GM18508 (cell line): ENCODE measurements around the gene CHPF2.
A peak's percentile ranks its signal among the peaks of the same experiment; 100 is the strongest.

ENCODE experiments used
- ATAC-seq: cut with Tn5 transposase; IDR thresholded peaks from one replicate; pipeline ENCODE4 v1.9.1; 2021; ENCODE audit warnings: moderate number of reproducible peaks; ENCODE audit not compliant: insufficient read depth, unreplicated experiment

The CHPF2 gene

DNA sequence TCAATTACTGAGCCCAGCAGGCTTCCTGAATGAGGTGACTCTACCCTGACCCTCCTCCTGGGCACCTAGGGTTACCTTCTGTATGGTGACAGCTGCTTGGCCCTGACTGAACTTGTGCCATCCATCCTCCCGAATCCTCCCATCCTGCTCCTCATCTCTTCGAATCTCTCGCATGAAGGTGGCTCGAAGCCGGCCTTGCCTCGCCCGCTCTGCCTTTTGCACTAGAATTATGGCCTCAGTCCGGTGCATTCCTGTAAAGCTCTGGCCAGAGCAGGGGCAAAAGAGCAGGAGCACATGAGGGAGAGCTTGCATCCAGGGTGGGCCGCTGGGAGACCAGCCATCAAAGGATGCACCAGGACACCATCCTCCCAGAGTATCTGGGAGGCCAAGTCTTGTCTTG is 29.4 kb upstream of the CHPF2 start:
- ATAC-seq: no peak

DNA sequence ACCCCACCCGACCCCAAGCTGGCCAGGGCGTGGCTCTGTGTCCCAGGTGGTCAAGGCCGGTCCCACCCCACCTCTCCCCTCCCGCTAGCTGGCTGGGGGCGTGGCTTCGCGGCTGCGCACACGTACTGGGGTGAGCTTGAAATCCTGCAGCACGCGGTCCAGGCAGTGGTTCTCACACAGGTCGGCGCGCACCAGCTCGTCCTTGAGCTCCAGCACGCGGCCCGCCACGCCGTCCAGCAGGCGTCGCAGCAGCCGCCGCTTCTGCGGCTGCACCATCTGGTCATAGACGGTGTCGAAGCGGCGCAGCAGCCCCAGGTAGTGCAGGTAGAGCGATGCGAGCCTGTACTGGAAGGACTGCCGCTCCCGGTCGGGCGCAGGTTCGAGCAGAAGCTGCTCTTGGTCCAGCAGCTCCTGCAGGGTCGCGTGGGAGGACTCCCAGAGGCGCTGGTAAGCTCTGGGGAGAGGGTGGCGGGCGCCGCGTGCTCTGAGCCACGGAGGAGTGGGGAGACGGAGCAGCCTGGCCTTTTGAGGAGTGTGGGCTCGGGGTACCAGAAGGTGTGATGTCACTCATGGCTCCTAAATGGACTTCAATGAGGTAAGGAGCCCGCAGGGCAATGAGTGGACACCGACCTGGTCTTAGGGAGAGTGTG is 27.8 kb upstream of the CHPF2 start:
- no peak for ATAC-seq

DNA sequence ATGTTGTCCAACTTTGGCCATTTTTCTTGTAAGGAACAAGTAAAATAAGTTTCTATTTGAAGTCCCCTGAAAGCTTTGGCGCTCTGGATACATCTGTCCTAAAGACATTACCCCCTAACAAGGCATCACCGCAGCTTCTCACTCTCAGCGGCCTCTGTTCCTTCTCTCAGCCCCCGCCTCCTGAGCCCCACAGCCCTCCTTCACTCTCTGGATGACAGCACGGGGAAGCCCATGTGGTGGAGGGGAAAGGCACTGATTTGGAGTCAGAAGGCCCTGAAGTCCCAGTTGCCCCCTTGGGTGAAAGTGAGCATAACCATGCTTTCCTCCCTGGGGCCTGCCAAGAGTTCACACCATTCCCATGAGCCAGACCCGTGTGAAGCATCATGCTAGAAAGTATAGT is 26.6 kb upstream of the CHPF2 start:
- ATAC-seq: no peak

DNA sequence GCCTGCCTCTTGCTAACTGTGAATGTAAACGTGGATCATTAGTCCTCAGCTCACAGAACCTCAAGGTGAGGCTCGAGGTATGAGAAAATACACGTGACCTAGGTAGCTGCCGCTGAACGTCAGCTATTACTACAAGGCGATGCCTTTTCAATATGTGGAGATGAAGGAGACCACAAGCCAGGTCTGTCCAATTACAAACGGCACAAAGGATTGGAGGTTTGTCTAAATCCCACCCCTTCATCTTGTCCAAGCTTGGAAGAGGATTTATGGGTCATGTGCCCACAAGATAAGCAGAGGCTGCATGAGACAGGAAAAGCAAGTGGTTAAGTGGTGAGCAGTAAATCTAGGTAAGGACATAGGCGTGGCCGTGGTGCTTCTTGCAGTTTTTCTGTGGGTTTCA is 25.4 kb upstream of the CHPF2 start:
- no peak for ATAC-seq

DNA sequence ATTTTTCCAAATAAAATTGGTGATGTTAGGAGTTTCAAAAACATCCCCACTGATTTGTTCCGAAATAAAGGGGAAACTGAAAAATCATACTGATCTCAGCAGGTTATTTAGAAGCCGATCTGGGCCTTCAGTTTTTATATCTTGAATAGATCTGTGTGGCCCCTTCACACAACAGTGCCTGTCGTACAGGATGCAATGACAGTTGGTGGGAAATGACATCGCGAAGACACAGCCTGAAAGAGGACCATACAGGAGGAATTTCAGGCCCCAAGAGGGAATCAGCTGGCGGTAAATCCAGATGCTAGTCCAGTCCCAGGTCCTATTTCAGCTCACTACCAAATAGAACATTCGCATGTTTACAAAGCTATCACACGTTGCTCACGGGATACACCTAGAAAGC is 25.0 kb upstream of the CHPF2 start:
- ATAC-seq: no peak

DNA sequence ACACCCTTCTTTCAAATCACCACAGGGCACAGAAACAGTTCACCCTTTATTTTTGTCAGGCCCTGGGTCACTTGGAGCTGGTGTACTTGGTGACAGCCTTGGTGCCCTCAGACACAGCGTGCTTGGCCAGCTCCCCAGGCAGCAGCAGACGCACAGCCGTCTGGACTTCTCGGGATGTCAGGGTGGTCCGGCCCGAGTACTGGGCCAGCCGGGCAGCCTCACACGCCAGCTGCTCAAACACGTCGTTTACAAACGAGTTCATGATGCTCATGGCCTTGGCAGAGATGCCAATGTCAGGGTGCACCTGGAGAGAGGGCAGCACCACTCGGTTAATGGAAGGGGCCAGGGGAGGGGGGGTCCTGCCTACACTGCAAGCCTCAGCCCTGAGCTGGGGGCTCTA is 24.5 kb upstream of the CHPF2 start:
- no peak for ATAC-seq

DNA sequence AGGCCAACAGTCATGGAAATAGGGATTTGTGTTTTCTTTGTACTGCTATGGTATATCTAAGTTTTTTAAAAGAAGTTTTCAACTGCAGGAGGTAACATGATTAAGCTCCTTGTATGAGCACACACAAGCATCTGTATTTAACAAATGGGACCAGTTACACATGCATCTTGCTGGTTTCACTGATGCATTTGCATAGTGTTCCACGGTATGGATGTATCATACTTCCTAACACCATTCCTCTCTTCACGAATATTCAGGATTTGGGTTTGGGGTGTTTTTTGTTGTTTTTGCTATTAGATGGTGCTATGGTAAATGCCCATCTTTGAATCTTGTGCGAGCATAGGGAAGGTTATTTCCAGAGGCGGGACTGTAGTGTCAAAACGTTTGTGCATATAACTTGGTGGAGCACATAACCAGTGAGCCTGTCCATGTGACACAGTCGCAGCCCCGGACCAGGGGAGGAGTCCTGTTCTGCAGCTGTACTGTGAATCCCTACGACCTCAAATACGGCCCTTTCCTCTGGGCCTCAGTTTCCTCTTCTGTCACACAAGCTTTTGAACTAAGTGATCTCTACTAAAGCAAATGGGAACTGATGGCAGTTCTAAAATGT is 23.9 kb upstream of the CHPF2 start:
- ATAC-seq: no peak

DNA sequence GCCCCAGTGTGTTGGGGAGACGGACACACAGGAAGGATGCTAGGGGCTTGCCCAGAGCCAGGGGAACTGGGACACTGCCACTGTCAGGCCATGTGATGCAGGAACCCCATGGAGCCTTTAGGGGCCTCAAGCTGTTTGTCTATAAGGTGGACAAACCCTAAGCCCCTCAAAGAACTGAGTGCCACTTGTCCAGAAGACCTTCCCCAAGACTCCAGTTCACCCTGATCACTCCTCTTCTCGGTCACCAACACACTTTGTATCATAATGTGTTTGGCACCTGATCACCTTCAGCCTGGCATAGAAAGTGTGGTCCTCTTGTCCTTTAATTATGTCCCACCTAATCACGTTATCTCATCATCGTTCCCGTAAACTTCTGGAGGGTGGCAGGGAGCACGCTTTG is 22.7 kb upstream of the CHPF2 start:
- no peak for ATAC-seq

DNA sequence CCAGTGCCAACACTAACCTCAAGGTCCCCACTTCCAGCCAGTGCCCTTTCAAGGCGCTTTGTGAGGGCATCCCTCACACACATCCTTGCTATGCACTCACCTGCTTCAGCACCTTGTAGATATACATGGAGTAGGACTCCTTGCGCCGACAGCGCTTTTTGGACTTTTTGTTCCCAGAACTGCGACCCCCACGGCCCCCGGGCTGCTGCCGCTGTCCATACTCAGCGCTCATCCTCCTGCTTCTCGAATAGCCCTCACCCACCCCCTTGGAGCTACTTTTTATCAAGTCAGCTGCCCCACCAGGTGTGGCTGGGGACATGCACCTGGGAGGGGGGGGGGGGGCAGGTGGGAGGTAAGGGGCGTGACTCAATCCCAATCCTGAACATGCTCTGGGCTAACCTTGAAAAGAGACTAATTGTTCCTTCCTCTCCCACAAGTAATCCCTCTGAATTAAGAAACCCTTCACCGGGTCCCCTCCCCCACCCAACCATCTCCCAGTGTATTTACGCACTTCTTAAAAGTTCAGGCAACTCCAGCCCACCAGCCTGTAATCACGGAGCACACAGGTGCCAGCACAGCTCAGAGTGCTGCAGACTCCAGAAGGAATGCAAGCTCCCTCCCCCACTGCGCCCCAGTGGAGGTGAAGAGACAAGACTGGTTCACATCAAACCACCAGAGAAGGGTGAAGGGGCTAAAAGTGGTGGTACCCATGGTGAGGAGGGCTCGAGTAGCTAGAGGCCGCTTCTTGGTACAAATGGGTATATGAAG is 22.0 kb upstream of the CHPF2 start, which contains the start of gene H2BK1:
TSS of gene H2BK1 (minus strand) at position 402 of the 768 bp plus-strand sequence. CDS start at position 232, 170 bp downstream.
- ATAC-seq: no peak

DNA sequence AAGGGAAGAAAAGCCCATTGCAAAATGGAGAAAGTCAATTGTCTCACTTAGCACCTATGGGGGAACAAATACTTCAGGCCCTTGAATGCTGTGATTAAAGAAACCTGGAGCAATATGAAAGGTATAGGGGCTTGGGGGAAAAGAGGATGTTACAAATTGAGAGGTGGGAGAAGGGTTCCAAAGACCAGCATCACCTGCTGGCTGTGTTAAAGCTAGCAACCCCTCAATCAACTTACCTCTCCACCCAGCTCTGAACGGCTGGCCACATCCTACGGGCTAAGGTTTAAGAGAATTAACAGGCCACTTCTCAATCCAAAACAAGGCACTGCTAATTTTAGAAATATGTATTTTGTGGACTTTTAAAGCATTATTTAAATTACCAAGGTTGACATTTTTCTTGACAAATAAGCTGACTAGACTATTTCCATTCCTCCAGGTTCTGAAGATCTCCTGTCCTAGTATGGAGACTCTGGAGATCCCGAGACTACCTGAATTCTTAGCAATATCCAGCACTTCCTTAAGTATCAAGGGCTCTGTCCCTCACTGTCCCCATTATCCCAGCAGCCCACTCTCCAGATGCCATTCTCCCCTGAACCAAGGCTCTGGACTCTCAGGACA is 21.0 kb upstream of the CHPF2 start:
- no peak for ATAC-seq

DNA sequence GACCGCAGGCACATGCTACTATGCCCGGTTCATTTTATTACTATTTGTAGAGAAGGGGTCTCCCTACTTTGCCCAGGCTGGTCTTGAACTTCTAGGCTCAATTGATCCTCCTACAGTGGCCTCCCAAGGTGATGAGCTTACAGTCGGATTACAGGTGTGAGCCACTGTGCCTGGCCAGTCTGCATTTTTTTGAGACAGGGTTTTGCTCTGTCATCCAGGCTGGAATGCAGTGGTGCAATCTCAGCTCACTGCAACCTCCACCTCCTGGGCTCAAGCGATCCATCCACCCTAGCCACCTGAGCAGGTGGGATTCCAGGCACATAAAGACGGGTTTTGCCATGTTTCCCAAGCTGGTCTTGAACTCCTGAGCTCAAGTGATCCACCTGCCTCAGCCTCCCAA is 19.7 kb upstream of the CHPF2 start:
- no peak for ATAC-seq

DNA sequence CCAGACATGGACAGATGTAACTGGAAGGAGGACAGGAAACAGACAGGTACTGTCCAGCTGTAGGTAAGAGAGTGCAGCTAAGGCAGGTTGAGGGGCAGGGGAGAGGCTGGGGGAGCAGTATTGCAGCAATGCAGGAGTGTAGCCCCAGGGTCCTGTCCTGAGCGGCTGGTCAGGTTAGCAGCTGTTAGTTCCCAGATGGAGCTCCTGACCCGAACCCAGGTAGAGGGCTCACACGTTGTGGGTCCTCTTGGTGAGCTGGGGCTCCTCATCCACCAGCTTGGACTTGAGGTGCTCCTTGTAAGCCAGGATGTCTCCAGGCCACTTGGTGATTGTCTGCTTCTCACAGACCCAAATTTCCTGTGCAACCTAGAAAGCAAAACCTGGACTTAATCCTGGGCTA is 18.5 kb upstream of the CHPF2 start:
- no peak for ATAC-seq

DNA sequence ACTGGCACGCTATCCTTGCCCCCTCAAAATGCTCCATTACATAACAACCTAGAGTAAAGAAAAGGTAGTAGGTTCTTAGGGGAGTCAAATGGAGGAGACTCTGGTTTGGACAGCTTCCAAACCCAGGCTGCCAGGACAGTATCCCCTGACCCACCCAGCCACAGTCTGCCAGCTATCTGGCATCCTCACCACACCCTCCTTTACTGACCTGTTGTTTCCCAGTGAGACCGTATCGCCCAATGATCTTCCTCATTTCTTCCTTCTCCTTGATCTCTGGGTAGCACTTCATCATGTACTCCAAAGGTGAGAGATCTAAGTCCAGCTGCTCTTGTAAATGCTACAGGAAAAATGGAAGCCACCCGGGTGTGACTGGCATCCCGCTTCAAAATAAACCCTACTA is 16.9 kb upstream of the CHPF2 start:
- ATAC-seq: no peak

DNA sequence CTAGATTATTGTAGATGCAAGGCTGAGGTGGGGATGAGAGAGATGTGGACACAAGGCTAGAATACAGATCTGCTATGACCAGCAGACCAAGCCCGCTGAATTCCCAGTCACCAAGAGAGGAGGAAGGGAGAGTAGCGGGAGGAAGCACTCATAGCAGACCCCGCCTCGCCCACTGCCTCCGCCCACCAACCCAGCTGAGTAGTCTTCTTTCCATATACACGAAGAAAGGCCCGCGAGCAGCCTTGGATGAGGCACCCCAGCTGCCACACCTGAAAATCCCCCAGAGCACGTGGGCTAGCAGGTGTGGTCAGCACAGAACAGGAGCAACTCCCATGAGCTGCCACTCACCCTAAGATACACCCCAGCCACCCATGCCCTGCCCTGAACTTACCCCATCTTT is 14.1 kb upstream of the CHPF2 start:
- ATAC-seq: no peak

DNA sequence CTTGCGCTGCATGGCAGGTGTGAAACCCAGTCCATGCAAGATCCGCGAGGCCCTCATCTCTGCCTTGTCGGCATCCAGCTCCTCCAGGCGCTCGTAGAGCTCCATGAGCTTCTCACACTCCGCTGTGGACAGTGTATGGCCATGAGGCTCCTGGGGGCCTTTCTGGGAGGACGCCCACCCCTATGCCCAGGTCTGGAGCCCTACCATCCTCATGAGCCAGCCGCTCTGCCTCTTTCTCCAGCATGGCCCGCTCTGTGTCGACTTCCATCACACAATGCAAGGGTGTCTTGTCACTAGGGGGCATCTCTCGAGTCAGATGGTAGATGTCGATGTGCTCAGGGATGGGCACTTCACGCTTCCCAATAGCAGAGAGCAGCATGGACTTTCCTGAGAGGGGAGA is 8.6 kb upstream of the CHPF2 start:
- ATAC-seq: no peak

DNA sequence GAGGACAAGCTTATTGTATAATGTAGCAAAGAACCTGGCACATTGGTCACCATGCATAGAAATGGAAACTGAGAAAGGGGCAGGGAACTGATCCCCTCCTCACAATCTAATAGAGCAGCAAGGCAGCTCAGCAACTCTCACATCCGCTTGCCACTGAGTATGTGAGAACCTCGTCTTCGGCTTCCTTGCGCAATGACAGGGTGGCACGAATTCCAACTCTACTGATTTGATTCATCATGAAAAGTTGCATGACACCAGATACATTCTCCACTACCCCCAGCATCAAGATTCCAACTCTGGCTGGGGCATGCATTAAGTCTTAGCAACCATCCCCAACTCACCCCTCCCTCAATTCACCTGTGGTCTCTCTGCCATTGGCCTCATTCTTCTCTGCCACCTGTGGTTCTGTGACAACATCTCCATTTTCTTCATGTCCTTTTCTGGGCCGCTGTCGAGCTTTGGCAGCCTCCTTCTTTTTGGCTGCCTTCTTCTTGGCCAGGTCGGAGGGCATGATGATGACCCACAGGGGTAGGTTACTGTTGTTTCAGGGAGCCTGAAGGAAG is 6.3 kb upstream of the CHPF2 start:
- ATAC-seq: no peak

DNA sequence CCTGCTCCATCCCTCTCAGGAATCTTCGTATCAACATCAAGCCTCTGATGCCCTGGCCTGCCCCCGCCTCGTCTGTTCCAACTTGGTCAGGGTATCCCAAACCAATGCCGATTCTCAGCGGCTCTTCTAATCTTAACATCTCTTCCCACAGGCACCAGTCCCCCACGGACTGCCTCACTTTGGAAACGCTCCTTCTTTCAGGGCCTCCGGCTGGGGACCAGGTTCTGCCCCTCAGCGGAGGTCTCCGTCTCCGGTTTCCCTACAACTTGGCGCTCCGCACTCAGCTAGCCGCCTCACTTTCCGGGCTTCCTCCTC is 5.8 kb upstream of the CHPF2 start:
- no peak for ATAC-seq

DNA sequence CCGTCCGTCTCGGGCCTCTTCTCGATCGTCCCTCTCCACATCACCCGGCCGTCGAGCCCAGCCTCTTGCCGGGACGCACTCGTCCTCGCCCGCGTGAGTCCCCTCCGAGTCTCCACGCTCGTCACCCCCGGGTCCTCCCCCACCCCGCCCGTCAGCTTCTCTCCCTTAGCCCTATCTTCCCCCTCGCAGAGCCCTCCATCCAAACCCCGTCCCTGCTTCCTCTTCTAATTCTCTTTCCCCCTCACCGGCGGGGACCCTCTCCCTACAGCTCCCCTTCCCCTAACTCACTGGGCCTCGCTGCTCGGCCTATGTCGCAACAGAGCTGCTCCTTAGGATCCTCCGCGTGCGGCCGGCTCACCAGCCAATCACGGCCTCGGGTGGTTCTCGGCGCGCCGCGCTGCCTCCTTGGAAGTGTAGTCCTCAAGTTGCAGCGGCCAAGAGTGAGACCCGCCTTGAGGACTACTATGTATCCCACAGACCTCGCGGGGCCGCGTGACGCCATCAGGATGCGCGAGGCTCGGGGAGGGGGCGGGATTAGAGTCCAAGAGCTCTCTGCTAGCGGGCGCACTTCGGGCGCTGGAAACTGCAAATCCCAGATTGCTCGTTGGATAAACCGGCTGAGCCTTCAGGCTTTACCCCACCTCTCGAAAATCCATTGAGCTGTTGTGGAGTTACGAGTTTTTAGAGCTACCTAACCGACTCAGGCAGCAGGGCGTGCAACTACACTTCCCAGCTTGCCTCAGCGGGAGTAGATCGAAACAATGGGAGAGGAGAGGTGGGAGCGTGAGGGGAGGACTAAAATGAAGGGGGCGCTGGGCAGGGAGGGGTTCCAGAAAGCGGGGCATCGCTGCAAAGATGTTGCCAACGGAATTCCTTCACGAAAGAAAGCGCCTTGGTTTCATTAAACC is 5.2 kb upstream of the CHPF2 start, which contains the start of gene ABCF2:
TSS of gene ABCF2 (minus strand) at position 331 of the 908 bp plus-strand sequence. CDS start 747 bp downstream, outside the sequence.
- ATAC-seq: peak; percentile 93

DNA sequence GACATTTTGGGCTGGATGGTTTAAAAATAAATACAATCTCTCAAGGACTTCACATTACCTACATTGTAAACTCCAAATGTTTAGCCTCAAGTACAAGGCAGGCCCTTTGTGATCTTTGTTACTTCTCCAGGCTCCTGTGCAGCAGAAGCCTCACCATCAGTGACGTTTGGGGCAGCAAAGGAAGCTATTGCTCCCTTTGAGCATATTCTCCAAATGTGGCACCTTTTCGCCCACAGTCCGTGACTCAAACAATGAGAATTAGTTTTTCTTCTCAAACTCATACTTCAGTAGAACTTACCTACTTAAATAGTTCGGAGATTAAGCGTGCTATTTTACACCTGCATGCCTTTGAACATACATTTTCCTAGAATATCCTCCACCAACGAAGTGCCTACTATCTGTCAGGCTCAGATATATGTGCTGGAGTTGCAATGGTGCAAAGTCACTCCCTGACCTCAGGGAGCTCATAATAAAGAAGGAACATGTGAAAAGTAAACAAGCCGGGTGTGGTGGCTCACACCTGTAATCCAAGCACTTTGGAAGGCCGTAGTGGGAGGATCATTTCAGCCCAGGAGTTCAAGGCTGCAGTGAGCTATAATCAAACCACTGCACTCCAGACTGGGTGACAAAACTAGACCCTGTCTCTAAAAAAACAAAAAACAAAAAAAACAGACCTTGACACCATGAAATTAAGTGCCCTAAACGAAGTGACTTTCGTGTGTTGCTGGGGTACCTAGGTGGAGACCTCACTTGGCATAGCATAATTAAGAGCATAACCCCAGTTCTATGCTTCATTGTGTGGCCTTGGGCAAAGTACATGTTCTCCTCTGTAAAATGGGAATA is 4.0 kb upstream of the CHPF2 start:
- no peak for ATAC-seq
